GM21515 (cell line): ENCODE results near the gene VPS37B.
"Not testable (repeated sequence)": the region's sequence is repeated elsewhere in the genome, so short reads cannot be mapped to it uniquely, and the experiment has no call there.

Experiments used
- ATAC-seq: cut with Tn5 transposase; IDR thresholded peaks from one replicate; pipeline ENCODE4 v1.9.1; 2021; ENCODE audit not compliant: unreplicated experiment

VPS37B gene, protein sequence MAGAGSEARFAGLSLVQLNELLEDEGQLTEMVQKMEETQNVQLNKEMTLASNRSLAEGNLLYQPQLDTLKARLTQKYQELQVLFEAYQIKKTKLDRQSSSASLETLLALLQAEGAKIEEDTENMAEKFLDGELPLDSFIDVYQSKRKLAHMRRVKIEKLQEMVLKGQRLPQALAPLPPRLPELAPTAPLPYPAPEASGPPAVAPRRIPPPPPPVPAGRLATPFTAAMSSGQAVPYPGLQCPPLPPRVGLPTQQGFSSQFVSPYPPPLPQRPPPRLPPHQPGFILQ

DNA sequence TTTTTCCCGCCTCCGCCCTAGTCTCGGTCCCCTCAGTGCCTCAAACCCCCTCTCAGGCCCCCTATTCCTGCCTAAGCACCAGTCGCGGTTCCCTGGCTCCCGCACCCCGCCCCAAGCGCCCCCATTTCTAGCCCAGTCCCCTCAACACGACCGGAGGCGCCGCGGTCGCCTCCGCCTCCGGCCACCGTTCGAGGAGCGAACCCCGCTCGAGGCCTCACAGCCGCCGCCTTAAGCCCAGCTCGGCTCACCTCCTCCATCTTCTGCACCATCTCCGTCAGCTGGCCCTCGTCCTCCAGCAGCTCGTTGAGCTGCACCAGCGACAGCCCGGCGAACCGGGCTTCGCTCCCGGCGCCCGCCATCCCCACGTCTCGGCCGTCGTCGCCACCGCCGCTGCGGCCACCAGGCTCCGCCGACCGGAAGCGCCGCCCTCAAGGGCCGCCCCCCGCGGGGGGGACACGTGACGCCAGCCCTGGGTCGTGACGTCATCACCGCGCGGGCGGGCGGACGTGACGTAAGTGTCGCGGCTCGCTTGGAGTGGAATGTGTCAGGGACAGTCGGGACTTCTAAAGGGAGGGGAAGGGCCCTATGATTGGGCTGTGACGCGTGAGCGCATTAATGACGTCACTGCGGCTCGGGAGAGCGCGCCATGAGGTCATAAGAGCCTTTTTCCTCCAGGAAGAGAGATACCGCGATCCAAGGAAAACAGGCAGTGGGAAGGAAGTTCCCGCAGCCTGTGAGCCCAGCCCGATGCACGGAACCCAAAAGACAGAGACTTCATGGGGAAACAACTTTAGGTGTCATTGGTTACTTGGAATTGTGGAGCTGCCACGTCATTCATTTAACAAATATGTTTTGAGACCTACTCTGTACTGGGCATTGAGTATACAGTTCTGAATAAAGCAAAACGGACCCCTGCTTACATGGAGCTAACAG is at the start of gene VPS37B:
Gene VPS37B (minus strand): TSS at position 421 of the 933 bp plus-strand sequence. CDS start 62 bp downstream, at position 359.
- no peak for ATAC-seq

DNA sequence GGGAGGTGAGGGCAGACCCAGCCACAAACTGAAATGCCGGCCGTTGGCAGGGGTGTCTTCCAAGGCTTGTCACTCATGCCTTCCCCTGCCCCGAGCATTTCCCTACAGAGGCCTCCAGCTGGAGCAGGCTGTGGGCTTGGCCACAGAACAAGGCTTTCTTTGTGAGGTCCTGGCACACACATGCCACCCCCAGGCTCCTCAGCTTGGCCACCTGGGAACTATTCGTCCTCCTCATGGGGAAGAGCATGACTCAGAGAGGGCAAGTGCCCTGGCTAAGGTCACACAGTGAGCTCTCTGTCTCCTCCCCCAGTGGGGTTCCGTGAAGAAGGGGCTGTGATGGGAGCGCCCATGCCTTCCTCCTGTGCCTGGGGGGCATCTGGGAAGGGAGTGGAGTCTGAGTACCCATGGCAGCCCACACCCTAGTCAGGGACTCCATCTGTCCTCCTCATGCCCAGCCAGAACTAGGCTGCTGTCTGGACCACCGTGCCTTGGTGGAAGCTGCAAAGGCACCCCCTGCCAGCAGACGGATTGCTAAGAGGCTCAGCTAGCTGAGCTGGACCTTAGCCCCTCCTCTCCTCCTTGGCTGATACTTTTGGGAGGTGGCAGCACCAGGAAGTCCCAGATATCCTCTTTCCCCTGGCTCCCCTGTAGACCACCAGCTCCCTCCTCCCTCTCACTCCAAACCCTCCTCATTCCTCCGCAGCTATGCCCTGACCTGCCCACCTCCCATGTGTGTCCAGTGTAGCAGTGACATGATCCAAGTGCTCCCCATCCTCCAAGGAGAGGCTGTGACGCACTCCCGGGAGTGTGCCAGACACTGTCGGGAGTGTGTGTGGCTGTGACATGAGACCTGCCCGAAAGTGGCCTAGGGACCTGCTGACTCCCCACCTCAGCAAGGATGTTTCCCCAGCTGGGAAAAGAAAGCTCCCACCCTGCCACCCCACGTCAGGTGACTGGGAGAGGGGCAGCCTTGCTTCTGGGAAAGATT is 49.0 kb upstream of the VPS37B start:
- ATAC-seq: no peak

DNA sequence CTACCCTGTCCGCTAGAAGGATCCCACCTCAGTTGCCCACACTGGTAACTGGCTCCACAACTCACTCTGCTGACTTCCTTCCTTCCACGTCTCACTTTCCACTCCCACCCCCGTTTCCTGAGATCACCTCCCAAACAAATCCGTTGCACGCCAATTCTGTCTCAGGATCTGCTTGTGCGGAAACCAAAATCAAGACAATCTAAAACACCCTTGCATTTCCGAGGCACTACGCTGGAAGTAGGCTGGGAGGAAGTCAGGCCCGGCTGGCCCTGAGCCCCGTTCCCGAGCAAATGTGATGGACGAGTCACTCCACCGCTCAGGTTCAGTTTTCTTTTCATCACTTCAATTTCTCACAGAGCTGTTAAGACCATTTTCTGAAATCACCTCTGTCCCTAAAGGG is 47.3 kb upstream of the VPS37B start:
- no peak for ATAC-seq

DNA sequence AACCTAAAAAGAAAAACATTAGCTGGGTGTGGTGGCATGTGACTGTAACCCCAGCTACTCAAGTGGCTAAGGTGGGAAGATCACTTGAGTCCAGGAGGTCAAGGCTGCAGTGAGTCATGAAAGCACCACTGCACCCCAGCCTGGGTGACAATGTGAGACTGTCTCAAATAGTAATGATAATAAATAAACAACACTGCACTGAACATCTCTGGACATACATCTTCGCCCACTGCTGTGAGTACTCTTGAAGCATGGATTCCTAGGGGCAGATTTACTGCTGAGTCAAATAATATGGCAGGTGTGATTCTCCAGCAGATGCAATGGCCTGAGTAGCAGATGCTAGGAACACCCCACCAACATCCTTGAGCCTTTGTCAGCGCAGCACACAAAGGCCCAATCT is 46.7 kb upstream of the VPS37B start:
- no peak for ATAC-seq

DNA sequence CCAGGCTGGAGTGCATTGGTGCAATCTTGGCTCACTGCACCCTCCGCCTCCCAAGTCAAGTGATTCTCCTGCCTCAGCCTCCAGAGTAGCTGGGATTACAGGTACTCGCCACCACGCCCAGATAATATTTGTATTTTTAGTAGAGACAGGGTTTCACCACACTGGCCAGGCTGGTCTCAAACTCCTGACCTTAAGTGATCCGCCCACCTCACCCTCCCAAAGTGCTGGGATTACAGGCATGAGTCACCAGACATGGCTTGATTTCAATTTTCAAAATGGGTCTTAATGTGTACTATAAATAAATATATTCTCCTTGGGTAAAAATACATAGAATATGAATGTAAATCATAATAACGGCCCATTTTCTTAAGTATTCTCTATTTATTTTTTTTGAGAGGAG is 45.4 kb upstream of the VPS37B start:
- not testable (repeated sequence) for ATAC-seq

DNA sequence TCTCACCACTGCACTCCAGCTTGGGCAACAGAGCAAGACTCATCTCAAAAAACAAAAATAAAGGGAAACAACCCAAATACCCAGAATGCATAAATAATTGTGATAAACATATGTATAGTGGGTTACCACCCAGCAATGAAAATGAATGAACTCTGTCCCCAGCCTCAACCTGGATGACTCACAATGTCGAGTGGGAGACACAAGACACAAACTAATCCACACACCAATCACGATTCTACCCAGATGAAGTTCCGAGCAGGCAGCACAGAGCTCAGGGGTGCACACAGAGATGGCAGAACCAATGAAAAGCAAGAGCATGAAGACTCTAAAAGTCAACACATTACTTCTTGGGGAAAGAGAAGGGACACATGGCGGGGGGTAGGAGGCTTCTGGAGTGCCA is 43.2 kb upstream of the VPS37B start:
- ATAC-seq: no peak

DNA sequence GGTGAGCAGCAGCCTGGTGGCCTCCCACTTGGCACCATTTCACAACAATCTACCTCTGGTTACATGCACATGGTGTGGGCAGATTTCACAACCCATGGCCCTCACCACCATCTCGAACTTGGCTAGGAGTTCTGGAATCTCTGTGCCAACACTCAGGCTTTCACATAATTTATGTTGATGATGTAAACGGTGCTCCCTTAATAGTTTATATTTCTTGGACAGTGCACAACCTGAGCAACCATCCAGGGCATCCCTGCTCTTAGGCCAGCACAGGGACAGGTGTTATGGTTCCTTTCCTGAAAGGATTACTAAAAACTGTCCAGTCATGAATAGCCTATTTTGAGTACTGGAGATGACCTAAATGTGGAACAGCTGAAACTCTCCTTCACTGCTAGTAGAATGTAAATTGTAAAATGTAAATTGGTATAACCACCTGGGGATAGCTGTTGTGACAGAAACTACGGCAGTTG is 41.7 kb upstream of the VPS37B start:
- no peak for ATAC-seq

DNA sequence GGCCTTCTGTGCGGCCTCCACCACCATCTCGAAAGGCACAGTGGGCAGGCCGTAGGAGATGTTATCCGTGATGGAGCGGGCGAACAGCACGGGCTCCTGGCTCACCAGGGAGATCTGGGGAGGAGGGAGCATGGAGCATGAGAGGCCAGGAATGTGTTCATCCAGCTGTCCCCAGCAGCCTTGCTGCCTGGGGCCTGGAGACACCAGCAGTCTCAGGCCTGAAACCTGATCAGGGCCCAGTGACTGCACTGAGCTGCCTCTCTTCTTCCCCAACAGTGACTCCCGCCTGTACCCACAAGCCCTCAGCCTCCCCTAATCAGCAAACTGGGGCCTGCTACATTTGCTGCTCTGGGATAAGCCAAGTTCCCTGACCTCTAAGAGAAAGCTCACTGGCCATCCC is 39.4 kb upstream of the VPS37B start:
- ATAC-seq: no peak

DNA sequence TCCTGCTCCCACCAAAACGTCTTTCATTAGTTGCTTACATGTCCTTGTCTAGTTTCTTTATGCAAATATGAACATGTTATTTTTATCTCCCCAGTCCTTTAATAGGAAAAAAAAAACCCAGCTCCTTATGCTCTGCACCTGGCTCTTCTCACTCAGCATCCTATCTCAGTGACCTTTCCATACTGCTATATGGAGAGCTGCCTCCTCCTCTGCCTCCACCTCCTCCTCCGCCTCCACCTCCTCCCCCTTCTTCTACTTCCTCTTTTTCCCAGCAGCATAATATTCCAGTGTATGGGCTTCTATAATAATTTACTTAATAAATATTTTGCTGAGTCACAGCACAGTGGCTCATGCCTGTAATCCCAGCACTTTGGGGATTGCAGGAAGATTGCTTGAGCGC is 38.8 kb upstream of the VPS37B start:
- ATAC-seq: no peak

DNA sequence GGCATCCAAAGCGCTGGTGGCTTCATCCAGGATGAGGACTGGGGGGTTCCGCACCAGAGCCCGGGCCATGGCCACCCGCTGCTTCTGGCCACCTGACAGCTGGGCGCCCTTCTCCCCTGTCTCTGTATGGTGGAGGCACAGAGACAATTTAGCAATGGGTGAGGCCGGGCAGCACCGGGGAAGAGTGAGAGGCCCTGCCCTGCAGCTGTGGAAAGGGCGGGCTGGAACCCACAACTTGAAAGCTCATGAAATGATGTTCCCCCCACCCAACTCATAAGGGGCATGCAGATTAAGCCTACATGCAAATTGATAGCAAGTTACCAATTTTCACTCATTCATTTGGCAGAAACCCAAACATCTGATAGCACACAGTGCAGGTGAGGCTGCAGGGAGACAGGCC is 36.3 kb upstream of the VPS37B start:
- ATAC-seq: no peak

DNA sequence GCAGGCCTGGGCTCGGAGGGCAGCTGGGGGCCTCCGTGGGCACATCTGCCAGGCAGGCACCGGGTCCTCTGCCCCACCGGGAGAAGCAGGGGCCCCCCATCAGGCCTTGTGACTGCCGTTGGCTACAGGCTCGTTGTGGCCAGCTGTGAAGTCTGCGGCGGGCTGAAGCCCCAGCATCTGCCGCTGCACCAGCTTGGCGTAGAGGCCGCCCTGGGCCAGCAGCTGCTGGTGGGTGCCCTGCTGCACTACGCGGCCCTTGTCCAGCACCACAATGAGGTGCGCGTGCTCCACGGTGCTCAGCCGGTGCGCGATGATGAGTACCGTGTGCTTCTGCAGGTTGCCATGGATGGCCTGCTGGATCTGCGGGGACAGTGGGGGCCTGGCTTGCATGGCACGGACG is 33.9 kb upstream of the VPS37B start:
- ATAC-seq: no peak

DNA sequence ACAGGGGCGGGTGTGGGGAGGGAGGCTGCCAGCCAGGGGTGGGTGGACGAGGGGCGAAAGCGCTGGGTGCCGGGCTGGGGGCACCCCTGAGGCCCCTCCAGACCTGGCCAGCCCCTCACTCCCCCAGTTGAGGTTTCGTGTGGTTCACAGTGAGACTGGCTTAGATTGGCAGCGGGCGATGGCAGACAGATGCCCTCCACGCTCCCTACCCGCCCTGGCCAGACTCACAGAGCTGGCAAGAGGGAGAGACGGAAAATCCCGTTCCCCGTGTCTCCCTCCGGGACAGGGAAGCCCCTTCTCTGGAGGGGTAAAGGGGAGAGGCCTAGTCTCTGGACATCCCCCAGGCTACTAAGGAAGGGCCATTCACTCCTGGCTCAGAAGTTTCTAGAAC is 33.2 kb upstream of the VPS37B start:
- ATAC-seq: no peak

DNA sequence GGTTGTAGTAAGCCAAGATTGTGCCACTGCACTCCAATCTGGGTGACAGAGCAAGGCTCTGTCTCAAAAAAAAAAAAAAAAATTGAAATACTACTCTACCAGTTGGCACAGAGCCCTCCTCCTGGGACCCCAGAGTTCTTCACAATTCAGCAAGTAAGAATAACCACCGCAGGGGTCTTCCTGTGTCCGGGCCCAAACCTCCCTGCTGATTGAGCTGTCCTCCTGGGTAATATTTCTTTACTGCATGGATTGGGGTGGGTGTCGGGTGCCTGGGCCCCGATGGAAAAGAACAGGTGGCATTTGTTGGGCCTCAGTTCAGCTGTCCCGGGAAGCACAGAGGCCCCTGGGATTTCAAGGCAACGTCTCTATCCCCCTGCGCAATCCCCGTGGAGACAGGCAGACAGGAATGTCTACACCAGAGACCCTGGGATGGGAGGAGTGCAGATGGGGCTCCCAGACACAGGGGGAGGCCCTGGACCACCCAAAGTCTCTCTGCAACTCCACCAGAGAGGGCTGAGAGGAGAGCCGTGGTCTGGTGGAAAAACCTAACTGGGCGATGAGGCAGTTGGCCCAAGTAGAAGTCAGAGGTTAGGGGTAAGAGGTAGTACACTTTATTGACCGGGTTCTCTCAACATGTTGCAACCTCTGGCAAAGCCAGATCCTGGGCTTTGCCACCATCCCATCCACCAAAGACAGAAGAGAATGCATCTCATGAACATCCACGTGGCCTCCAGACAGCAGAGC is 32.7 kb upstream of the VPS37B start:
- ATAC-seq: no peak

DNA sequence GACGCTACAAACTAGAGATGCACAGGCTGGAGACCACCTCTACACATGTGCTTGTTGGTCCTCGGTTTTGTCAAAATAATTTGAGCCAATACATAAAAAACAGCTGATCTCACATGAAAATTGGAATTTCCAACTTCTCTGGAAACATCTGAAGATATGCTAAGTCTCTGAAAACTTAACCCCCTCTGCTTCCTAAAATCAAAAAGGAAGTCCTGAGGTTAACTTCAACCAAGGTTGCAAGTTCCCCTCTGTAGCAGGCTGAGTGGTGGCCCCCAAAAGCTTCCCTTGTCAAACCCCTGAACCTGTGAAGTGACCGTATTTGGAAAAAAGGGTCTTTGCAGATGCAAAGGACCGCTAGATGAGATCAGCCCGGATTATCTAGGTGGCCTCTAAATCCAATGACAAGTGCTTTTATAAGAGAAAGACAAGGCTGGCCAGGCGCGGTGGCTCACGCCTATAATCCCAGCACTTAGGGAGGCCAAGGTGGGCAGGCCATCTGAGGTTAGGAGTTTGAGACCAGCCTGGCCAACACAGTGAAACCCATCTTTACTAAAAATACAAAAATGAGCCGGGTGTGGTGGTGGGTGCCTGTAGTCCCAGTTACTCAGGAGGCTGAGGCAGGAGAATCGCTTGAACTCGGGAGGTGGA is 32.0 kb upstream of the VPS37B start:
- ATAC-seq: no peak

DNA sequence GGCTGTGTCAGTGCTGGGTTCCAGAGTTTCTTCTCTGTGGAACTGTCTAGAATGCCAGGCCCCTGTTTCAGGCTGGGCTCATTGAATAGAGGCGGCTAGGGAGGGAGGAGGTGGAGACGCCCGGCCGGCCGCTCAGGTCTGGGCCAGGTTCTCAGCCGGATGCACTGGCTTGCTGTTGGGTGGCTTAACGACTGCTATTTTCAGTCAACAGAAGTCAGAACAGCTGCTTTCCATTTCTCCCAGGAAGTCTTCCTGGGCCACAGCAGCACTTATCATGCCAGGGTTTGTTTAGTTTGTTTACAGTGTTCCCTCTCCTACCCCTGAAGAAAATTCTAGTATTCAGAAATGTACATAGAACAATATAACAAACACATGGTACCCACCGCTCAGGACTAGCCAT is 26.0 kb upstream of the VPS37B start:
- no peak for ATAC-seq

DNA sequence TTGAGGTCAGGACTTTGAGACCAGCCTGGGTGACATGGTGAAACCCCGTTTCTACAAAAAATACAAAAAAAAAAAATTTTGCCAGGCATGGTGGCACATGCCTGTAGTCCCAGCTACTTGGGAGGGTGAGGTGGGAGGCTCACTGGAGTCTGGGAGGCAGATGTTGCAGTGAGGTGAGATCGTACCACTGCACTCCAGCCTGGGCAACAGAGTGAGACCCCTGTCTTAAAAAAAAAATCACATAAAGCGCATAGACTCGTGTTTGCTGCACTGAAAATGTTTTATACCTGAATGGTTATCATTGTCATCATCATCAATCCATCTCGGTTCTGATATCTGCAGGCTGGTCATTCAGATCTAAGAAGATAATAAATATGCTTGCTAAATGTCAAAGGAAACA is 24.8 kb upstream of the VPS37B start:
- ATAC-seq: no peak

DNA sequence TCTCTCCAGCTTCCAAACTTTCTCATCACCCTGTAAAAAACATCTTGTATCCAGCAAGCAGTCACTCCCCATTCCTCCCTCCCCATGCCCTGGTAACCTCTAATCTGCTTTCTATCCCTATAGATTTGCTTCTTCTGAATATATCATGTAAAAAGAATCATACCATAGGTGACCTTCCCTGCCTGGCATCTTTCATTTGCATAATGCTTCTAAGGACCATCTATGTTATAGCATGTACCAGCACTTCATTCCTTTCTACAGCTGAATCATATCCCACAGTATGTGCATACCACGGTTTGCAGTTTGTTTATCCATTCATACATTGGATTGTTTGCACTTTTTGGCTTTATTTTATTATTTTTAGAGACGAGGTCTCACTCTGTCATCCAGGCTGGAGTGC is 22.9 kb upstream of the VPS37B start:
- ATAC-seq: no peak

DNA sequence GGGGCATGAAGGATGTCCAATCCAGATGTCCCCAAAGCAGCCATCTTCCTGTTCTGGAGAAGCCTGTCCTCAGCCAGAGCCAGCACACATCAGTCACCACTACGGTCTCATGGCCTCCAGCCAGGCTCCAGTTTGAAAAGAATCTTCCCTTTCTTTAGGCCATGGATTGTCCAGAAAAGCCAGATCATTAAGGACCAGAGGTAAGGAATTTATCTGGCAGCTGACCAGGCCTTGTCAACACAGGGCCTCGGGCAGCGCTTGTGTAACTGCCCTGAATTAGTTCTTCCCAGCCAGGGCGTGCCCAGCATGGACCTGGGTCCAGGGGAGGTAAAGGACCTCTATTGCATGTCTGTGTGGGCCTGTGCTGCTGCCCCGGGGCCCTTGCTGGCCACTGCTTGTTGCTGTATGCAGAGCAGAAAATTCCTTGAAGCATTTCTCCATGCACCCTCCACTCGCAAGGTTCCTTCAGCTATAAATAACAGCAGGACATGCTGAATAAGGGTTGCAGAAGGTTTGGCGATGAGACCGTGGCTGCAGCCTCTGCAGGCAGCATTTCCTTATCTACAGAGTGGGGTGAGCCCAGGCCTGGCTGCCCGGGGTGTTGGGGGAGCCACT is 21.7 kb upstream of the VPS37B start:
- no peak for ATAC-seq
